IPS-18a (cell line): ENCODE results near the gene AQP11.
"Not testable (repeated sequence)": the region's sequence is repeated elsewhere in the genome, so short reads cannot be mapped to it uniquely, and the experiment has no call there.

ENCODE experiments used
- H3K27ac ChIP-seq: one replicate; pipeline ENCODE4 v1.5.1; 2013; ENCODE audit warnings: low read length
- H3K27me3 ChIP-seq: one replicate; pipeline ENCODE4 v1.6.1; 2013; ENCODE audit warnings: mild to moderate bottlenecking, low read length; ENCODE audit not compliant: control insufficient read depth, insufficient read depth
- H3K36me3 ChIP-seq: one replicate; pipeline ENCODE4 v1.6.1; 2013; ENCODE audit warnings: low read depth, low read length; ENCODE audit not compliant: control insufficient read depth
- H3K4me1 ChIP-seq: one replicate; pipeline ENCODE4 v1.6.1; 2013; ENCODE audit warnings: low read depth, low read length; ENCODE audit not compliant: control insufficient read depth
- H3K4me3 ChIP-seq: one replicate; pipeline ENCODE4 v1.5.1; 2013; ENCODE audit warnings: low read length
- H3K9ac ChIP-seq: one replicate; pipeline ENCODE4 v1.6.1; 2013; ENCODE audit warnings: mild to moderate bottlenecking, low read length, moderate library complexity
- H3K9me3 ChIP-seq: one replicate; pipeline ENCODE4 v1.6.1; 2013; ENCODE audit warnings: low read depth, low read length; ENCODE audit not compliant: control insufficient read depth

Gene AQP11

GRCh38 chr11:77561257-77561656, 28.5 kb upstream of the AQP11 start:
- Histone ChIP-seq H3K27me3 (no peaks in the 10 kb centered on the region), H3K9me3 (peaks cover 3% of the 10 kb centered on the region), H3K4me3 (no peak overlapping the region), H3K36me3 (no peaks in the 10 kb centered on the region), H3K4me1 (no peaks in the 10 kb centered on the region), H3K27ac (no peak overlapping the region), H3K9ac (no peak overlapping the region)

- H3K27me3 ChIP-seq, result no peaks in the 10 kb centered on the region
- H3K9me3 ChIP-seq, result peaks cover 3% of the 10 kb centered on the region
- no peaks in the 10 kb centered on the region for H3K36me3 ChIP-seq
- H3K4me1 ChIP-seq, result peaks cover 14% of the 10 kb centered on the region
- no peak overlapping the region for H3K27ac ChIP-seq
- H3K4me3 ChIP-seq, result no peak overlapping the region
- H3K9ac ChIP-seq, result no peak overlapping the region
These were observed 21.4 kb upstream of the AQP11 start for GRCh38 chr11:77568306-77568705.

DNA sequence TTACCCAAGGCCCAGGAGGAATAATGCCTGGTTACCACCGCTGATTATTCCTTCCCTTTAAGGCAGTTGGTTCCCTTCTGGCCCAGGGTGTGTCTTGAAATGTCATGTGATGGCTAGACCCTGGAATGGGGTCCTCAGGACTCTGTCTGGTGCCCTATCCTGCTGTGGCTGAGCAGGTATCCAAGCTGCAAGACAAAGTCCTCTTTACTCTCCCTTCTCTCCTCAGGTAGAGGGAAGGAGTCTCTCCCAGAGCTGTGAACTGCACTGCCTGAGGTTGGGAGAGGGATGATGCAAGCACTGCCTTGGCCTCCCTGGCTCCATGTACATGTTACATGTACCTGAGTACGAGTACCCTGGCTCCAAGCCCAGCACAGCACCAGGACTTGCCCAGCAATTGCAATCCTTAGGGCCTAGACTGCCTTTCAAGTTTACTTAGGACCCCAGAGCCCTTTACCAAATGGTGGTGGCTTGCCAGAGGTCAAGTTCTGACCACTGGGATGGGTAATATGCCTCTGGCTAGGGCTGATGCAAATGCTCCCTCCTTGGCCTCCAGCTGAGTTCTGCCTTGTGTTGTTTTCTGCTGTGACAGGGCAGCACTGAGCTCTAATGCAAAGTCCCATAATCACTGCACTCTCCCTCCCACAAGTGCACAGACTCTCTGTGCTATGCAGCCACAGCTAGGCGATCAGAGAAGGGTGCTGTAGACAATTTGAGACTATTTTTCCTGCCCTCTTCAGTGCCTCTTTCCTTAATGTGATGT, 20.7 kb upstream of the AQP11 start:
- Histone ChIP-seq H3K4me3 (no peak overlapping the region), H3K9ac (no peak overlapping the region), H3K4me1 (peaks cover 14% of the 10 kb centered on the region), H3K27ac (no peak overlapping the region), H3K36me3 (no peaks in the 10 kb centered on the region), H3K27me3 (no peaks in the 10 kb centered on the region), H3K9me3 (no peaks in the 10 kb centered on the region)

DNA sequence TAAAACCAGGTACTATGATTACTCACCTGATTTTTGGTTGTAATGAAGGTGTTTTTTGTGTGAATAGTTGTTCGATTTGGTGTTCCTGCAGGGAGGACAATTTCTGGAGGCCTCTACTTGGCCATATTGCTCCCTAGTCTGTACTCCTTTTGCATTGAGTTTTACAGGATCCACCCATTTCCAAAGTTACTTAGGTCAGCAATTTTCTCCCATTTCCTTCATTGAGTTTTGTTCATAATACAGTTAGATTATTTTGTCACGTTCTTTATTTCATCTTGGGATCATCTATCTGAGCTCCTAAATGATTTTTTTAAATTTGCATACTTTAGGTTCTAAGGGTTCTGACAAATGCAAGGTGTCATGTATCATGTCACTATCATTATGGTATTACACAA, 20.1 kb upstream of the AQP11 start:
- Histone ChIP-seq H3K27me3 (no peaks in the 10 kb centered on the region), H3K4me1 (peaks cover 14% of the 10 kb centered on the region), H3K9me3 (no peaks in the 10 kb centered on the region), H3K27ac (no peak overlapping the region), H3K9ac (no peak overlapping the region), H3K4me3 (no peak overlapping the region), H3K36me3 (no peaks in the 10 kb centered on the region)

DNA sequence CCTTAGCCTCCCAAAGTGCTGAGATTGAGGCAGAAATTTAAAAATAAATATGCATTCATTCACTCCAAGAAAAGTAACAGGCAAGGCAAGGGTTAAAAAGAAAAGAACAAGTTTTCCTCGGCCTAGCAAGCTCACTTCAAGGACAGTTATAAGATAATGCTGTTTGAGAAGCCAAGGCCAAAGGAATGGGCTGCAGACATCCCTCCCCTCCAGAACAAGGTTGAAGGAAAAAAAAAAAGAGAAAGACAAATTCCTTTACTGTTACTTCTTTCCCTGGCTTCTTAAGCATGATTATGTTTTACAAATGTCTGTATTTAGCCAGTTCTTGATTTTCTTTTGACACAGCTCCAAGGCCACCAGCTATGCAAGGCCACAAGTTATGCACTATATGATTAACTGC, 18.9 kb upstream of the AQP11 start:
- not testable (repeated sequence) for H3K27ac ChIP-seq, H3K4me3 ChIP-seq, H3K9ac ChIP-seq, H3K9me3 ChIP-seq, H3K27me3 ChIP-seq, H3K36me3 ChIP-seq
- H3K4me1 ChIP-seq, result peaks cover 14% of the 10 kb centered on the region

DNA sequence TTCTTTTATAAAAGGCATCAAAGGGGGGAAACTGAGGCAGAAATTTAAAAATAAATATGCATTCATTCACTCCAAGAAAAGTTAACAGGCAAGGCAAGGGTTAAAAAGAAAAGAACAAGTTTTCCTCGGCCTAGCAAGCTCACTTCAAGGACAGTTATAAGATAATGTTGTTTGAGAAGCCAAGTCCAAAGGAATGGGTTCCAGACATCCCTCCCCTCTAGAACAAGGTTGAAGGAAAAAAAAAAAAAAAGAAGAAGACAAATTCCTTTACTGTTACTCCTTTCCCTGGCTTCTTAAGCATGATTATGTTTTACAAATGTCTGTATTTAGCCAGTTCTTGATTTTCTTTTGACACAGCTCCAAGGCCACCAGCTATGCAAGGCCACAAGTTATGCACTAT, 14.3 kb upstream of the AQP11 start:
- H3K27ac ChIP-seq, H3K27me3 ChIP-seq, H3K36me3 ChIP-seq, H3K9me3 ChIP-seq, H3K9ac ChIP-seq, H3K4me3 ChIP-seq: not testable (repeated sequence)
- peaks cover 14% of the 10 kb centered on the region for H3K4me1 ChIP-seq

- Histone ChIP-seq H3K9ac (no peak overlapping the region), H3K4me3 (no peak overlapping the region), H3K9me3 (peaks cover 25% of the 10 kb centered on the region), H3K4me1 (no peaks in the 10 kb centered on the region), H3K36me3 (no peaks in the 10 kb centered on the region), H3K27ac (no peak overlapping the region), H3K27me3 (no peaks in the 10 kb centered on the region)
These were observed 8.9 kb upstream of the AQP11 start for GRCh38 chr11:77580712-77581337.

DNA sequence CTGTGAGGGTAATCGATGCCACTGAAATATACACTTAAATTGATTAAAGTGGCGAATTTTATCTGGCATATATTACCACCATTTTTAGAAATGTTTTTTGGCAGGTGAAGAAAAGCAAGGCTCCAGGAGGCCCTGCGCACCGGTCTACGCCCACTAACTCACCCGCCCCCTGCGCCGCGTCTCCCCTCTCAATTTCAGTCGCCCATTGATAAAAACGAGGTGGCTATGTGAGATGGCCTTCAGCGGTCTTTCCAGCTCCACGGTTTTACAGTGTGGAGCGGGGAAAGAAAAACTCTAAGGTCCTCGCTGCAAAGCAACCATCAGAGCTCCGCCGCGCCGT, 602 bp upstream of the AQP11 start:
- H3K27ac ChIP-seq, result no peak overlapping the region
- H3K36me3 ChIP-seq, result no peaks in the 10 kb centered on the region
- H3K4me3 ChIP-seq, result peak overlapping the region; percentile 91
- peak overlapping the region; percentile 66 for H3K9ac ChIP-seq
- H3K9me3 ChIP-seq, result no peaks in the 10 kb centered on the region
- H3K4me1 ChIP-seq, result peaks cover 9% of the 10 kb centered on the region
- H3K27me3 ChIP-seq, result peaks cover 21% of the 10 kb centered on the region

DNA sequence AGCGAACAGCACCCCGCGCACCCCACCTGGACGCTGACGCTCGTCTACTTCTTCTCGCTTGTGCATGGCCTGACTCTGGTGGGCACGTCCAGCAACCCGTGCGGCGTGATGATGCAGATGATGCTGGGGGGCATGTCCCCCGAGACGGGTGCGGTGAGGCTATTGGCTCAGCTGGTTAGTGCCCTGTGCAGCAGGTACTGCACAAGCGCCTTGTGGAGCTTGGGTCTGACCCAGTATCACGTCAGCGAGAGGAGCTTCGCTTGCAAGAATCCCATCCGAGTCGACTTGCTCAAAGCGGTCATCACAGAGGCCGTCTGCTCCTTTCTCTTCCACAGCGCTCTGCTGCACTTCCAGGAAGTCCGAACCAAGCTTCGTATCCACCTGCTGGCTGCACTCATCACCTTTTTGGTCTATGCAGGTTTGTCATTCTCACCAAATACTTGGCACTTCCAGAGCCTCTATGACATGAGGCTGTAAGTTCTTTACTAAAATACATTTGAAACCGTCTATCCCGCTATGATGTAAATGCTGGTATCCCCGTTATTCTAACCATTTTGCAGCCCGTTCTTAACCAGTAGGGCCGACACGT, 535 bp downstream of the AQP11 start:
- H3K4me3 ChIP-seq, result peak overlapping the region; percentile 91
- no peaks in the 10 kb centered on the region for H3K9me3 ChIP-seq
- H3K27ac ChIP-seq, result no peak overlapping the region
- H3K9ac ChIP-seq, result peak overlapping the region; percentile 66
- peaks cover 21% of the 10 kb centered on the region for H3K27me3 ChIP-seq
- peaks cover 9% of the 10 kb centered on the region for H3K4me1 ChIP-seq
- H3K36me3 ChIP-seq, result no peaks in the 10 kb centered on the region

GRCh38 chr11:77592727-77593126, 3.0 kb downstream of the AQP11 start:
- H3K9ac ChIP-seq, result no peak overlapping the region
- H3K4me1 ChIP-seq, result peaks cover 9% of the 10 kb centered on the region
- H3K27me3 ChIP-seq, result peaks cover 21% of the 10 kb centered on the region
- H3K36me3 ChIP-seq, result no peaks in the 10 kb centered on the region
- H3K4me3 ChIP-seq, result no peak overlapping the region
- no peak overlapping the region for H3K27ac ChIP-seq
- H3K9me3 ChIP-seq, result no peaks in the 10 kb centered on the region

DNA sequence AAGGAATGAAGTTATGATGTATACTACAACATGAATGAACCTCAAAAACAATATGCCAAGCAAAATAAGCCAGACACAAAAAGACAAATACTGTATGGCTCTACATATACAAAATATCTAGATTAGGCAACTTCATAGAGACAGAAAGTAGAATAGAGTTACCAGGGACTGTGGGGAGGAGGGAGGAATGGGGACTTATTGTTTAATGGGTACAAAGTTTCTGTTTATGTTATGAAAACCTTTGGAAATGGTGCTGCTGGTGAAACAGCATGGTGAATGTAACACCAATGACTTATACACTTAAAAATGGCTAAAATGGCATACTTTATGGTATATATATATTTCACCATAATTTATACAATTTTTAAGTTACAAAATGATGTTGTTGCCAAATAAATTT, 4.1 kb downstream of the AQP11 start:
- no peaks in the 10 kb centered on the region for H3K36me3 ChIP-seq

GRCh38 chr11:77596626-77597025, 6.9 kb downstream of the AQP11 start:
- no peaks in the 10 kb centered on the region for H3K4me1 ChIP-seq
- H3K9ac ChIP-seq, result no peak overlapping the region
- no peak overlapping the region for H3K27ac ChIP-seq
- H3K36me3 ChIP-seq, result no peaks in the 10 kb centered on the region
- no peaks in the 10 kb centered on the region for H3K27me3 ChIP-seq
- H3K9me3 ChIP-seq, result no peaks in the 10 kb centered on the region
- no peak overlapping the region for H3K4me3 ChIP-seq

More for the DNA sequence above, 4.1 kb downstream of the AQP11 start:
- no peak overlapping the region for H3K9ac ChIP-seq
- peaks cover 8% of the 10 kb centered on the region for H3K4me1 ChIP-seq
- no peak overlapping the region for H3K27ac ChIP-seq
- H3K27me3 ChIP-seq, result peaks cover 18% of the 10 kb centered on the region
- H3K9me3 ChIP-seq, result no peaks in the 10 kb centered on the region
- no peak overlapping the region for H3K4me3 ChIP-seq
